Stimulated activated CD4-positive, alpha-beta T cell treated with anti-CD3 and anti-CD28 coated beads, Interleukin-12 subunit alpha, Interleukin-12 subunit beta, amount 100 ng/mL, for 4 hours (primary cell): Measurements from ENCODE around the gene GRIN2C.

Source experiments
- DNase-seq: peaks from one replicate; pipeline ENCODE4 v3.0.0-alpha.2; 2020

GRIN2C gene

GRCh38 chr17:74818291-74818938 is 41.3 kb downstream of the GRIN2C start:
- DNase-seq, result no peak

- no peak for DNase-seq
Measured at GRCh38 chr17:74816905-74817620, 42.6 kb downstream of the GRIN2C start.

GRCh38 chr17:74815550-74816370 is 43.9 kb downstream of the GRIN2C start:
- no peak for DNase-seq

- DNase-seq, result no peak
Measured at GRCh38 chr17:74815067-74815466, 44.6 kb downstream of the GRIN2C start.

GRCh38 chr17:74814453-74814852 is 45.2 kb downstream of the GRIN2C start:
- no peak for DNase-seq

GRCh38 chr17:74812109-74813009 is 47.3 kb downstream of the GRIN2C start:
- DNase-seq, result no peak

- no peak for DNase-seq
Measured at GRCh38 chr17:74810699-74811485, 48.8 kb downstream of the GRIN2C start.

- DNase-seq, result no peak
Measured at GRCh38 chr17:74808714-74809430, 50.8 kb downstream of the GRIN2C start.

GRCh38 chr17:74807925-74808324 is 51.8 kb downstream of the GRIN2C start:
- DNase-seq, result no peak

- no peak for DNase-seq
Measured at GRCh38 chr17:74807441-74807840, 52.2 kb downstream of the GRIN2C start.

- DNase-seq, result no peak
Measured at GRCh38 chr17:74806334-74806733, 53.4 kb downstream of the GRIN2C start.

- DNase-seq, result no peak
Measured at GRCh38 chr17:74805591-74805991, 54.1 kb downstream of the GRIN2C start.

- no peak for DNase-seq
Measured at GRCh38 chr17:74804683-74805082, 55.0 kb downstream of the GRIN2C start.

GRCh38 chr17:74803971-74804370 is 55.7 kb downstream of the GRIN2C start:
- no peak for DNase-seq

GRCh38 chr17:74803388-74803930 is 56.2 kb downstream of the GRIN2C start:
- no peak for DNase-seq

- DNase-seq, result no peak
Measured at GRCh38 chr17:74801896-74802295, 57.8 kb downstream of the GRIN2C start.

GRCh38 chr17:74800531-74800930 is 59.2 kb downstream of the GRIN2C start:
- no peak for DNase-seq

- no peak for DNase-seq
Measured at GRCh38 chr17:74799097-74799496, 60.6 kb downstream of the GRIN2C start.

- no peak for DNase-seq
Measured at GRCh38 chr17:74798239-74798707, 61.4 kb downstream of the GRIN2C start.

- DNase-seq, result no peak
Measured at GRCh38 chr17:74797824-74798223, 61.9 kb downstream of the GRIN2C start.

GRCh38 chr17:74796866-74797265 is 62.8 kb downstream of the GRIN2C start:
- no peak for DNase-seq
